Stomach (tissue), 4 donors: Measurements from ENCODE around the gene NHERF1.

ENCODE experiments used
- CTCF ChIP-seq, 7 experiments: fragments of 450-650 bp in 4 of 7; fragments of 200-600 bp in 3 of 7; sonication (generic) in 3 of 7; IDR thresholded peaks; one replicate each; pipeline ENCODE4 v1.5.1; 2016 to 2019; ENCODE audit warnings: antibody characterized with exemption in 7 of 7, control low read depth in 2 of 7, mild to moderate bottlenecking in 1 of 7
- EP300 ChIP-seq: sonication (generic); formaldehyde crosslinking; IDR thresholded peaks from one replicate; pipeline ENCODE4 v1.6.1; 2017; ENCODE audit warnings: antibody characterized with exemption
- POLR2A ChIP-seq, 4 donors: fragments of 450-650 bp; IDR thresholded peaks; one replicate each; pipeline ENCODE4 v1.6.1; 2016; ENCODE audit warnings: antibody characterized with exemption in 4 of 4, control low read depth in 2 of 4, mild to moderate bottlenecking in 1 of 4, moderate library complexity in 1 of 4
- POLR2AphosphoS5 ChIP-seq, 3 donors: sonication (generic); formaldehyde crosslinking; IDR thresholded peaks; one replicate each; pipeline ENCODE4 v1.6.1; 2016; ENCODE audit warnings: antibody characterized with exemption in 3 of 3

- TF ChIP-seq POLR2A (IDR thresholded peaks at IDR 0.05) (no peak), CTCF (IDR thresholded peaks at IDR 0.05) (no peak), POLR2AphosphoS5 (IDR thresholded peaks at IDR 0.05) (no peak), EP300 (no peak)
These were observed 18.0 kb downstream of the NHERF1 start for GRCh38 chr17:74766413-74766812.
